GM04504 (cell line): ENCODE measurements around the gene SLAMF7.
"Not testable (repeated sequence)": the region's sequence is repeated elsewhere in the genome, so short reads cannot be mapped to it uniquely, and the experiment has no call there.

Experiments
- DNase-seq: peaks from one replicate; pipeline ENCODE4 v3.0.0-alpha.2; 2012; ENCODE audit warnings: low read depth

The SLAMF7 gene

GRCh38 chr1:160777486-160778089 lies 38.5 kb downstream of the SLAMF7 start:
- no peak for DNase-seq

- DNase-seq: no peak
Measured at GRCh38 chr1:160778976-160779375, 39.9 kb downstream of the SLAMF7 start.

DNA sequence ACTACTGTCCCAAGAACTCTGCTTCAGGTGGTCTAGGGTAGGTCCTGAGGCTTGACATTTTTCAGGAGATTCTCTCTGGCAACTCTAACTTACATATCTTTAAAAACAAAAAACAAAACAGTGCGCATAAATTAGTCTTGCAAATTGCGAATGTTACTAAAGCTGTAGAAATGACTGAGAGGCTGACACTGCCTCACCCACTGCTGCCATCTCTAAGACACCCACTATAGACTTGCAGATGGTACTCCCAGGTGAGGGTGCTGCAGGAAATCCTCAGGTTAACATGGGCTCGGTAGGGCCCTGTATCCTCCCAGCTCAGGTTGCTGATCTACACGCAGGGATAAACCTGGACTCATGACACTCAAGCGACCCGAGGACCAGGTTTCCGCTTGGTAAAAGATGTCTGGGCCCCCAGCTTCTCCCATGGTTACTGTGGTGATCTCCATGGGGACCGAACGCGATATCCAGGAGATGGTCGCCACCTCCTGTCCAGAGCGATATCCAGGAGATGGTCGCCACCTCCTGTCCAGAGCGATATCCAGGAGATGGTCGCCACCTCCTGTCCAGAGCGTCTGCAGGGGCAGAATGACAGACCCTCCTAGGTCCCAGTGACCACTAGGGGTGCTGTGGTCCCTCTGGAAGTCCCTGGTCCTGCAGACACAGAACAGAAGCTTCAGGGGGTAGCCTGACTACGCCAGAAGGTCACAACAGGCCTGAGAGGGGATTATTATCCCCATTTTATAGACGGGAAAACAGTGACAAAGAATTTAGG lies 40.8 kb downstream of the SLAMF7 start:
- no peak for DNase-seq

GRCh38 chr1:160780398-160780755 lies 41.3 kb downstream of the SLAMF7 start:
- no peak for DNase-seq

- no peak for DNase-seq
Measured at GRCh38 chr1:160781186-160781766, 42.2 kb downstream of the SLAMF7 start.

DNA sequence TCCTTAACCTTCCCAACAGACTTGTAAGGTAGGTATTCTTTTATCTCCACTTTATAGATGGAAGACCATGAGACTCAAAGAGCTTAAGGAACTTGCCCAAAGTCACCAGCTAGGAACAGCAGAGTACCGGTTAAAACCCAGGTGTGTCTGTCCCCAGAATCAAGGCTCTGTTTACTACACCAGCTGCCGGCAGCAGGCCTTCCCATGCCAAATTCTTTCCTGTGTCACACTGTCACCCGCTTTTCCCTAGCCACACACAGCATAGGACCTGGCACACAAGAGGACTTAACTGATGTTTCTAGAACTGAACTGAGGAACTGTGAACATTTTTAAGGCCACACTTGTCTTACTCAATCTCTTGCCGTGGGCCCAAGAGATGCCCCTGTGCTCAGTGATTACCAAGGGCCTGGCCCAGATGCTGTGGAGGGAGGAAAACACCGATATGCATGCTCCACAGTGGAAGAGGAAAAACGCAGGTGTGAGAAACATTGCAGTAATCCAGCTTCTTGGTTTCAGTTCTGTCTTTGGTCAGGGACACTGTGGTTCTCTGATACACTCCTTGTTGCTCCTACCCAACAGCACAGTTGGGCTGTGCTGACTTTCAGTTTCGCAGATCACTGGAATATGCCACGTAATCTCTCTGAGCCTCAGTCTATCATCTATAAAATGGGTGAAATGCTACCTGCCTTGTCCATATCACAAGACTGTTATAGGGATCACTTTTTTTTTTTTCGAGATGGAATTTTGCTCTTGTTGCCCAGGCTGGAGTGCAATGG lies 43.1 kb downstream of the SLAMF7 start:
- DNase-seq: no peak

- not testable (repeated sequence) for DNase-seq
Measured at GRCh38 chr1:160782988-160783765, 44.1 kb downstream of the SLAMF7 start.

- no peak for DNase-seq
Measured at GRCh38 chr1:160789051-160789701, 50.1 kb downstream of the SLAMF7 start.

DNA sequence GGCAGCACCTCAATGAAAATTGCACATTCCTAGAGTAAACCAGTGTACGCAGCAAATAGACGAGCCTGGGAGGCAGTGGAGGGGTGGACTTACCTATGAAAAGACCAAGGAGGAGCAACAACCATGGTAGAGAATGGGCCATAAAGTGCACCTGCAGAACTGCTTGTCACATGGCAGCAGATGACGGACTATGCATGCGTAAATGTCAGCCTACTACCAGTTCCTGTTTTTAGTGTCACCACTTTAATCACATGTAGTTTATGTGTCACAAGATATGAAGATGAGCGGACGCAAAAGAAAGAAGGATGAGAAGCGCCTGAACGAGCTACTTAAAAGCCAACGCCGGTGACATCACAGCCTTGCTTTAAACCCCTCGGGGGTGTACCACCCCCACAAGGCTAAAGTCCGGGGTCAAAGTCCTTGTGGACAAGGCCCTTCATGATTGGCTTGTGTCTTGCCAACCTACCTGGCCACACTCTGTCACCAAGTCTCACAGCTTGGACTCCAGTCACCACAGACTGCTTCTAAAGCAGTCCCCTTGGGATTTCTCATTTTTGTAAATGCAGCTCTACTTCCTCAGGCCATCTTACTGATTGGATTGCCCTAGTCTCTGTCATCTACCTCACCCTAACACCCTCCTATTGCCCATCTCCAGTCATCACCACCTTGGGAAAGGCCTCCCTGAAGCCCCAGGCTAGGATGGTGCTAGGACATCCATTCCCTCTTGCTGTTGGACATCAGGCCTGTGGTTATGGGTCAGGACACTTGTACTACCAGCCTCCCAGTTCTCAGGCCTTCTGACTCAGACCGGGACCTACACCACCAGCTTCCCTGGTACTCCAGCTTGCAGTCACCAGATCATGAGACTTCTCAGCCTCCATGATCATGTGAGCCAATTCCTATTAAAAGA lies 50.9 kb downstream of the SLAMF7 start:
- no peak for DNase-seq

DNA sequence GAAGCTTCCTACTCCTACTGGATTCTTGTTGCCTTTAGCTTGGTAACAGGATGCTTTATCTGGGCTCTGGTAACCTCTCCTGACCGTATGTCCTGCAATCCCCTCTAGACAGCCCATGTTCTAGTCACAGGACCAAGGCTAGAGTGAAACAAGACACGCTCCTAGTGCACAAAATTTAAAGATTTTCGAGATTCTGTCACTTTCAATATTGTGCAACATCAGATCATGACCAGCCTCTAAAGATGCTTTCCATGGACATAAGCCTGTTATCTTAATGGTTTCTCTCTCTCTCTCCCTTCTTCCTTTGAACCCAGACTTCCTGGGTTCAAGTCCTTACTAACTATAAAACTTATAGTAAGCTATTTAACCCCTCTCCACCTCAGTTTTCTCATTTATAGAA lies 55.3 kb downstream of the SLAMF7 start:
- DNase-seq: no peak

DNA sequence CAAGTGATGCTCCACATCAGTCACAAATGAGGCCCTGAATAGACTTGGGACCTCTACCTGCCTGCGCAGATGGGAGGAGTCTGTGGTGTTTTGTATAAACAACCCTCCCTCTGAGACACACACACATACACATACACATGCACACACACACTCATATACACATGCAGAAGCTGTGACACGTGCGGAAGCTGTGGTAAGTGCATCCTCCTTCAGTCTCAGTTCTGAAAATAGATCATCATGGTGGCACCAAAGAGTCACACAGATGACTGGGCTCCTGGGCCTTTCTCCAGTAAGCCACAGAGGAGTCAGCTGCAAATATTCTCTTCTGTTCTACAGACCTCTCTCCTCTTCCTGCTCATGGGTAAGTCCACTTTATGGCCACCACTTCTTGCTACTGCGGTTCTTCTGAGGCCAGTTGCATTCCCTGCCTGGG lies 56.9 kb downstream of the SLAMF7 start, which contains the start of gene LY9:
Gene LY9 (plus strand): TSS at position 224 of the 433 bp plus-strand sequence. CDS start 14 bp downstream, at position 238.
- no peak for DNase-seq

DNA sequence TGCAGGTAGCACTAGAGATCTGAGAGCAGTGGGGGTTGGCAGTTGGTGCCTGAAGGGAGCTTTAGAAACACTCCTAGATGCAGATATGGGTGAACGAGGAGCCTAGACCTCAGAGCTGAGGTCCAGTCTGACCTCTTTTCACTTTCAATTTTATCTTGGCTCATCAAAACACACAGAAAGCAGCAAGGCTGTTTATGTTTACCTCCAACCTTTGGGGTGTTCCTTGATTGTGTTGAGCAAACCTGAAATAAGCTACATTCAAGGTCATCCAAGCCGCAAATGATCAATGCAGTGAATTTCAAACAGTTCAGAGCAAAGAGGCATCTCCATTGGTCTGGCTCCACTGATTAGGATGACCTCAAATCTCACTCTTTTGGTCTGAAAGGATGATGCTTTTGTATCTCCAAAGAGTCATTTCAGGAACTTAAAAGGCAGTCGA lies 58.2 kb downstream of the SLAMF7 start:
- no peak for DNase-seq

- no peak for DNase-seq
Measured at GRCh38 chr1:160797861-160798273, 58.8 kb downstream of the SLAMF7 start.

DNA sequence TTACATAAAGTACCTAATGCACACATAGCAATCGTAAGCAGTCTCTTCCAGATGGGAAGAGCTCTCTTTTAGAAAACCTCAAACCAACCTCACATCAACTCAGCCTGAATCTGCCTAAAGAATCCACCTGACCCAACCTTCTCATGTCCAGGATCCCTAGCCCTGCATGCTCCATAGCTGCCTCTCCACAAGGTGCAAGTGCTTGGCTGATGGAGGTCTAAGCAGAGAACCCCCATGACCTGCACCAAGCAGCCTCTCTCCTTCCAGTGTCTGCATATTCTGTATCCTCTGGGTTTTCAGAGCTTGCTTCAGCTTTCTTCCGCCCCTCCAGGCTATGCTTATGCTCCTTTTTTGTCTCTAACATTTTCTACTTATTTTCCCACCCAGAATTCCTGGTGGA lies 59.4 kb downstream of the SLAMF7 start:
- DNase-seq: no peak

- DNase-seq: no peak
Measured at GRCh38 chr1:160799641-160800040, 60.6 kb downstream of the SLAMF7 start.

GRCh38 chr1:160800142-160800541 lies 61.1 kb downstream of the SLAMF7 start:
- DNase-seq: no peak

GRCh38 chr1:160800645-160801408 lies 61.8 kb downstream of the SLAMF7 start:
- no peak for DNase-seq

DNA sequence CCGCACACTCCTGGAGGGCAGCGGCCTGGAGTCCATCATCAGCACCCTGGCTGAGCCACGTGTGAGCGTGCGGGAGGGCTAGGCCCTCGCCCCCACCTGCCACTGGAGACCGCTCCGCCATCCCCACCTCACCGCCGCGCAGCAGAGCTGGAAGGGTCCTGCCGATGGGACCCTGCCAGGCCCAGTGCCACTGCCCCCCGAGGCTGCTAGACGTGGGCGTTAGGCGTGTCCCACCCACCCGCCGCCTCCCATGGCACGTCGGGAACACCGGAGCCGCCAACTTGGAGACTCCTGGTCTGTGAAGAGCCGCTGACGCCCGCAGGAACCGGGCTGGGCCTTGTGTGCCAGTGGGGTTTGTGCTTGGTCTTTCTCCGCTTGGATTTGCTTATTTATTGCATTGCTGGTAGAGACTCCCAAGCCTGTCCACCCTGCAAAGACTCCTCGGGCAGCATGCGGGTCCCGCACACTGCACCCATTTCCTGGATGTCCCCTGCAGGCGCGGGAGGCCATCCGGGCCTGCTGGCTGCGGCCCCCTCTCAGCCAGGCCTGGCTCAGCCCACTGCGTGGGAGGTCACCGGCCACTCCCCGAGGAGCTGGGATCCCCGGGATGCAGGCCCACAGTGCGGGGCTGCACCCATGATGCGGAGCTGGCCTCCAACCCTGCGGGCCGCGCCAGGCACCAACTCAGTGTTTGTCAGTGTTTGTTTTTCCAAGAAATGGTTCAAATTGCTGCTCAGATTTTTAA lies 63.0 kb downstream of the SLAMF7 start:
- no peak for DNase-seq
